Measurements from ENCODE around the gene CBR3. TPM values are rescaled to one million over a fixed set of nuclear protein-coding genes. Genes with fewer than 3 reads are reported as not detected.

The CBR3 gene
- total and polyA plus RNA-seq, 2 of the 13 experiments (the other 11 are each of a cell fraction or from before 2014, with no cell fraction given) = not detected

DNA sequence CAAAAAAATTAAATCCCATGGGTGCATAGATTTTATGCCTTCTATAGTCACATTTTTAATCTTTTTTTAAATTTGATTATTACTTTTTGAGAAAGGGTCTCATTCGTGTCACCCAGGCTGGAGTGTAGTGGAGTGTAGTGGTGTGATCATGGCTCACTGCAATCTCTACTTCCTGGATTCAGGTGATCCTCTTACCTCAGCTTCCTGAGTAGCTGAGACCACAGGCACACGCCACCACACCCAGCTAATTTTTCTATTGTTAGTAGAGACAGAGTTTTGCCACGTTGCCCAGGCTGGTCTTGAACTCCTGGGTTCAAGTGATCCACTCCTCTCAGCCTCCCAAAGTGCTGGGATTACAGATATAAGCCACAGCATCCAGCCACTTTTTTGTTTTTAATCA, 10.4 kb downstream of the CBR3 start:
- WGBS (ENCODE audit: low lambda C conversion rate) = 39% methylated on average over 3 of the region's 3 CpGs
- TF ChIP-seq EP300 (IDR thresholded peaks at IDR 0.05; ENCODE audit: low read depth in 2 of 2, low read length in 2 of 2) (no peak), EP300 (CRISPR knock-in tag; IDR thresholded peaks at IDR 0.05; ENCODE audit: borderline replicate concordance) (no peak), ZNF30 (CRISPR knock-in tag; IDR thresholded peaks at IDR 0.05) (no peak), NR1H2 (CRISPR knock-in tag; IDR thresholded peaks at IDR 0.05; ENCODE audit: borderline replicate concordance, low read depth) (no peak), ZMAT3 (CRISPR knock-in tag; conservative IDR thresholded peaks at IDR 0.05) (no peak), LRRFIP1 (CRISPR knock-in tag; conservative IDR thresholded peaks at IDR 0.05) (no peak), ZNF501 (CRISPR knock-in tag; IDR thresholded peaks at IDR 0.05) (no peak), MXD3 (CRISPR knock-in tag; IDR thresholded peaks at IDR 0.05) (no peak), ZBTB20 (CRISPR knock-in tag; IDR thresholded peaks at IDR 0.05; ENCODE audit: borderline replicate concordance, low read depth) (no peak), MZF1 (CRISPR knock-in tag; IDR thresholded peaks at IDR 0.05; ENCODE audit: borderline replicate concordance) (no peak), SMYD3 (CRISPR knock-in tag; IDR thresholded peaks at IDR 0.05) (no peak), PLSCR1 (CRISPR knock-in tag; IDR thresholded peaks at IDR 0.05; ENCODE audit: borderline replicate concordance) (no peak)
- TF ChIP-seq, protein P1, sequence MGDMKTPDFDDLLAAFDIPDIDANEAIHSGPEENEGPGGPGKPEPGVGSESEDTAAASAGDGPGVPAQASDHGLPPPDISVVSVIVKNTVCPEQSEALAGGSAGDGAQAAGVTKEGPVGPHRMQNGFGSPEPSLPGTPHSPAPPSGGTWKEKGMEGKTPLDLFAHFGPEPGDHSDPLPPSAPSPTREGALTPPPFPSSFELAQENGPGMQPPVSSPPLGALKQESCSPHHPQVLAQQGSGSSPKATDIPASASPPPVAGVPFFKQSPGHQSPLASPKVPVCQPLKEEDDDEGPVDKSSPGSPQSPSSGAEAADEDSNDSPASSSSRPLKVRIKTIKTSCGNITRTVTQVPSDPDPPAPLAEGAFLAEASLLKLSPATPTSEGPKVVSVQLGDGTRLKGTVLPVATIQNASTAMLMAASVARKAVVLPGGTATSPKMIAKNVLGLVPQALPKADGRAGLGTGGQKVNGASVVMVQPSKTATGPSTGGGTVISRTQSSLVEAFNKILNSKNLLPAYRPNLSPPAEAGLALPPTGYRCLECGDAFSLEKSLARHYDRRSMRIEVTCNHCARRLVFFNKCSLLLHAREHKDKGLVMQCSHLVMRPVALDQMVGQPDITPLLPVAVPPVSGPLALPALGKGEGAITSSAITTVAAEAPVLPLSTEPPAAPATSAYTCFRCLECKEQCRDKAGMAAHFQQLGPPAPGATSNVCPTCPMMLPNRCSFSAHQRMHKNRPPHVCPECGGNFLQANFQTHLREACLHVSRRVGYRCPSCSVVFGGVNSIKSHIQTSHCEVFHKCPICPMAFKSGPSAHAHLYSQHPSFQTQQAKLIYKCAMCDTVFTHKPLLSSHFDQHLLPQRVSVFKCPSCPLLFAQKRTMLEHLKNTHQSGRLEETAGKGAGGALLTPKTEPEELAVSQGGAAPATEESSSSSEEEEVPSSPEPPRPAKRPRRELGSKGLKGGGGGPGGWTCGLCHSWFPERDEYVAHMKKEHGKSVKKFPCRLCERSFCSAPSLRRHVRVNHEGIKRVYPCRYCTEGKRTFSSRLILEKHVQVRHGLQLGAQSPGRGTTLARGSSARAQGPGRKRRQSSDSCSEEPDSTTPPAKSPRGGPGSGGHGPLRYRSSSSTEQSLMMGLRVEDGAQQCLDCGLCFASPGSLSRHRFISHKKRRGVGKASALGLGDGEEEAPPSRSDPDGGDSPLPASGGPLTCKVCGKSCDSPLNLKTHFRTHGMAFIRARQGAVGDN (CRISPR knock-in tag; IDR thresholded peaks at IDR 0.05) = no peak
- ChIA-PET CTCF (ENCODE audit: low intra/inter-chr PET ratio, low total read pairs) (no interaction called here), POLR2A (no interaction called here)
- H3K9ac ChIP-seq (ENCODE audit: insufficient read depth, low read depth, low read length) = no peak overlapping the region
- no peaks in the 10 kb centered on the region for H3K9me3 ChIP-seq (ENCODE audit: low read length)
- H3K27me3 ChIP-seq (ENCODE audit: control insufficient read depth in 1 of 2, insufficient read depth in 2 of 2, low read length in 2 of 2) = no peaks in the 10 kb centered on the region
- no peak overlapping the region for H2AFZ ChIP-seq (ENCODE audit: low read length)
- DNase-seq (ENCODE audit: low spot score) (no peak), ATAC-seq (no peak), FAIRE-seq (no peak)
- H3K36me3 ChIP-seq (replicated peaks in 1 of 2; ENCODE audit: control insufficient read depth in 1 of 2, insufficient read depth in 2 of 2, low read length in 2 of 2) = no peaks in the 10 kb centered on the region
- no peak overlapping the region for H3K4me3 ChIP-seq (replicated peaks in 1 of 3; ENCODE audit: insufficient read depth in 1 of 3, low read depth in 2 of 3, low read length in 3 of 3)
- in situ Hi-C loops (cut with HindIII; ENCODE audit: extremely low pct_ligation_motif_present, low pct_unique_long_range_greater_than_20kb) (no loop called here), intact Hi-C loops (cut with micrococcal nuclease; ENCODE audit: unreplicated experiment) (no loop called here)
- no peak overlapping the region for H3K27ac ChIP-seq (ENCODE audit: extremely low read length, insufficient read depth, low read length)
- no peaks in the 10 kb centered on the region for H4K20me1 ChIP-seq (ENCODE audit: insufficient read depth, low read length)
- H3K79me2 ChIP-seq (ENCODE audit: insufficient read depth, low read length) = no peaks in the 10 kb centered on the region
- peaks cover 26% of the 10 kb centered on the region for H3K4me1 ChIP-seq (ENCODE audit: insufficient read depth, low read length)
- BruUV-seq (replicated peaks) = no TSS peak
- H3K4me2 ChIP-seq (ENCODE audit: low read depth, low read length) = no peak overlapping the region
